ENCODE results near the gene SLC22A1.

The SLC22A1 gene

DNA sequence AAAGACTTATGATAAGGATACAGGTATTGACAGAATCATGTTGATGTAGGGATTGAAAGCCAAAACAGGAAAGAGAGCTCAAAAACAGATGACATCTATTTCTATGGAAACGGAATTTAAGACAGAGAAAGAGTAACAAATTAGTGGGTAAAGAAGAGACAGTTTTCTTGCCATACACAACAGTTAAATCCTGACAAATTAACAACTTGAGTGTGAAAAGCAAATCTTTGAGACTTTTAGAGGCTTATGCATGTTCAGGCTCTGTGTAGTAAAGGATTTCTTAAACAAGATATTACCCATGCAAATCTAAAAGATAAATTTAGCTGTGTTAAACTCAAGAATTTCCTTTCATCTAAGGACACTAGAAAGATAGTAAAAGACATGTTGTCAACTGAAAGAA lies 68.5 kb downstream of the SLC22A1 start:
- ChIA-PET CTCF (interaction anchor here (0.6 kb wide), 2 partner anchors 106 to 246 kb away, joined by 3 read pairs; no protein-coding TSS in a partner anchor), POLR2A (no interaction called here)
- no peaks in the 10 kb centered on the region for H3K4me1 ChIP-seq (ENCODE audit: control insufficient read depth, insufficient read depth, low read length)
- TF ChIP-seq, protein P1, sequence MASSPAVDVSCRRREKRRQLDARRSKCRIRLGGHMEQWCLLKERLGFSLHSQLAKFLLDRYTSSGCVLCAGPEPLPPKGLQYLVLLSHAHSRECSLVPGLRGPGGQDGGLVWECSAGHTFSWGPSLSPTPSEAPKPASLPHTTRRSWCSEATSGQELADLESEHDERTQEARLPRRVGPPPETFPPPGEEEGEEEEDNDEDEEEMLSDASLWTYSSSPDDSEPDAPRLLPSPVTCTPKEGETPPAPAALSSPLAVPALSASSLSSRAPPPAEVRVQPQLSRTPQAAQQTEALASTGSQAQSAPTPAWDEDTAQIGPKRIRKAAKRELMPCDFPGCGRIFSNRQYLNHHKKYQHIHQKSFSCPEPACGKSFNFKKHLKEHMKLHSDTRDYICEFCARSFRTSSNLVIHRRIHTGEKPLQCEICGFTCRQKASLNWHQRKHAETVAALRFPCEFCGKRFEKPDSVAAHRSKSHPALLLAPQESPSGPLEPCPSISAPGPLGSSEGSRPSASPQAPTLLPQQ (tag by site-specific recombination; IDR thresholded peaks at IDR 0.05): no peak
- TF ChIP-seq, protein P2, sequence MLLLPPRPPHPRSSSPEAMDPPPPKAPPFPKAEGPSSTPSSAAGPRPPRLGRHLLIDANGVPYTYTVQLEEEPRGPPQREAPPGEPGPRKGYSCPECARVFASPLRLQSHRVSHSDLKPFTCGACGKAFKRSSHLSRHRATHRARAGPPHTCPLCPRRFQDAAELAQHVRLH (tag by site-specific recombination; IDR thresholded peaks at IDR 0.05): no peak
- TF ChIP-seq ZNF311 (tag by site-specific recombination; IDR thresholded peaks at IDR 0.05; ENCODE audit: borderline replicate concordance) (no peak), OVOL3 (tag by site-specific recombination; IDR thresholded peaks at IDR 0.05) (no peak)
- H3K9me3 ChIP-seq (ENCODE audit: control insufficient read depth, insufficient read depth, low read depth, low read length): no peaks in the 10 kb centered on the region
- no peak overlapping the region for H3K4me3 ChIP-seq (ENCODE audit: low read depth, low read length)
- H3K27ac ChIP-seq (ENCODE audit: extremely low read depth, low read depth, low read length): no peak overlapping the region
- no peaks in the 10 kb centered on the region for H3K36me3 ChIP-seq (ENCODE audit: control insufficient read depth in 2 of 2, insufficient read depth in 1 of 2, low read length in 2 of 2)

DNA sequence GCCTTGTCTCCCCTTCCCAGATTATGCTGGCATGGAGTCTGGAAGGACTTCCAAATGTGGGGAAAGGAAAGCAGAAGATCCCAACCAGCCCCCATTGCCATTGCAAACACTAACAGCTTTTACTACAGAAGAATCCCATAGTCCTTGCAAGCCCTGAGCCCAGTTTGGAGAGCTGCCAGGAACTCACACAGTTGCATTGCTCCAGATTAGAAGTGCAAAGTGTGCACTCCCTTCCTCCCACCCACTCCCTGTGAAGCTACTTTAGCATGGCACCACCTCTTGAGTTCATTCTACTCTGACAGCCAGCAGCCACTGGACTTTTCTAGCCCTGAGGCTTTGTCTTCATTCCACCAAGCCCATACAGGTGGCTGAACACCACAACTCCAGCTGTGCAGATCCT lies 69.4 kb downstream of the SLC22A1 start:
- TF ChIP-seq, protein P3, sequence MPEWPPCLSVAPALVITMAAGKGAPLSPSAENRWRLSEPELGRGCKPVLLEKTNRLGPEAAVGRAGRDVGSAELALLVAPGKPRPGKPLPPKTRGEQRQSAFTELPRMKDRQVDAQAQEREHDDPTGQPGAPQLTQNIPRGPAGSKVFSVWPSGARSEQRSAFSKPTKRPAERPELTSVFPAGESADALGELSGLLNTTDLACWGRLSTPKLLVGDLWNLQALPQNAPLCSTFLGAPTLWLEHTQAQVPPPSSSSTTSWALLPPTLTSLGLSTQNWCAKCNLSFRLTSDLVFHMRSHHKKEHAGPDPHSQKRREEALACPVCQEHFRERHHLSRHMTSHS (tag by site-specific recombination; IDR thresholded peaks at IDR 0.05): no peak
- TF ChIP-seq ZNF621 (tag by site-specific recombination; IDR thresholded peaks at IDR 0.05) (no peak), ZBTB8A (tag by site-specific recombination; IDR thresholded peaks at IDR 0.05) (no peak), ZNF302 (tag by site-specific recombination; IDR thresholded peaks at IDR 0.05; ENCODE audit: low read depth) (no peak), ZNF433 (tag by site-specific recombination; IDR thresholded peaks at IDR 0.05; ENCODE audit: low read depth) (no peak), ZNF132 (tag by site-specific recombination; IDR thresholded peaks at IDR 0.05; ENCODE audit: borderline replicate concordance) (no peak), RBAK (tag by site-specific recombination; IDR thresholded peaks at IDR 0.05) (no peak), ZIC2 (tag by site-specific recombination; IDR thresholded peaks at IDR 0.05) (no peak), ZNF837 (tag by site-specific recombination; IDR thresholded peaks at IDR 0.05) (no peak), BCL11B (tag by site-specific recombination; IDR thresholded peaks at IDR 0.05; ENCODE audit: low read depth) (no peak), ZNF701 (tag by site-specific recombination; IDR thresholded peaks at IDR 0.05) (no peak), ZNF394 (tag by site-specific recombination; IDR thresholded peaks at IDR 0.05; ENCODE audit: borderline replicate concordance) (no peak), KLF1 (tag by site-specific recombination; IDR thresholded peaks at IDR 0.05) (no peak), MEIS1 (CRISPR knock-in tag; IDR thresholded peaks at IDR 0.05; ENCODE audit: borderline replicate concordance) (no peak), ZNF571 (tag by site-specific recombination; IDR thresholded peaks at IDR 0.05) (no peak), ZNF24 (tag by site-specific recombination; IDR thresholded peaks at IDR 0.05) (no peak)
- TF ChIP-seq, protein P4, sequence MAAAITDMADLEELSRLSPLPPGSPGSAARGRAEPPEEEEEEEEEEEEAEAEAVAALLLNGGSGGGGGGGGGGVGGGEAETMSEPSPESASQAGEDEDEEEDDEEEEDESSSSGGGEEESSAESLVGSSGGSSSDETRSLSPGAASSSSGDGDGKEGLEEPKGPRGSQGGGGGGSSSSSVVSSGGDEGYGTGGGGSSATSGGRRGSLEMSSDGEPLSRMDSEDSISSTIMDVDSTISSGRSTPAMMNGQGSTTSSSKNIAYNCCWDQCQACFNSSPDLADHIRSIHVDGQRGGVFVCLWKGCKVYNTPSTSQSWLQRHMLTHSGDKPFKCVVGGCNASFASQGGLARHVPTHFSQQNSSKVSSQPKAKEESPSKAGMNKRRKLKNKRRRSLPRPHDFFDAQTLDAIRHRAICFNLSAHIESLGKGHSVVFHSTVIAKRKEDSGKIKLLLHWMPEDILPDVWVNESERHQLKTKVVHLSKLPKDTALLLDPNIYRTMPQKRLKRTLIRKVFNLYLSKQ (tag by site-specific recombination; IDR thresholded peaks at IDR 0.05; ENCODE audit: borderline replicate concordance): no peak
- TF ChIP-seq, protein P5, sequence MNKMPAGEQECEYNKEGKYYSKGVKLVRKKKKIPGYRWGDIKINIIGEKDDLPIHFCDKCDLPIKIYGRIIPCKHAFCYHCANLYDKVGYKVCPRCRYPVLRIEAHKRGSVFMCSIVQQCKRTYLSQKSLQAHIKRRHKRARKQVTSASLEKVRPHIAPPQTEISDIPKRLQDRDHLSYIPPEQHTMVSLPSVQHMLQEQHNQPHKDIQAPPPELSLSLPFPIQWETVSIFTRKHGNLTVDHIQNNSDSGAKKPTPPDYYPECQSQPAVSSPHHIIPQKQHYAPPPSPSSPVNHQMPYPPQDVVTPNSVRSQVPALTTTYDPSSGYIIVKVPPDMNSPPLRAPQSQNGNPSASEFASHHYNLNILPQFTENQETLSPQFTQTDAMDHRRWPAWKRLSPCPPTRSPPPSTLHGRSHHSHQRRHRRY (tag by site-specific recombination; IDR thresholded peaks at IDR 0.05): no peak
- TF ChIP-seq, protein P6, sequence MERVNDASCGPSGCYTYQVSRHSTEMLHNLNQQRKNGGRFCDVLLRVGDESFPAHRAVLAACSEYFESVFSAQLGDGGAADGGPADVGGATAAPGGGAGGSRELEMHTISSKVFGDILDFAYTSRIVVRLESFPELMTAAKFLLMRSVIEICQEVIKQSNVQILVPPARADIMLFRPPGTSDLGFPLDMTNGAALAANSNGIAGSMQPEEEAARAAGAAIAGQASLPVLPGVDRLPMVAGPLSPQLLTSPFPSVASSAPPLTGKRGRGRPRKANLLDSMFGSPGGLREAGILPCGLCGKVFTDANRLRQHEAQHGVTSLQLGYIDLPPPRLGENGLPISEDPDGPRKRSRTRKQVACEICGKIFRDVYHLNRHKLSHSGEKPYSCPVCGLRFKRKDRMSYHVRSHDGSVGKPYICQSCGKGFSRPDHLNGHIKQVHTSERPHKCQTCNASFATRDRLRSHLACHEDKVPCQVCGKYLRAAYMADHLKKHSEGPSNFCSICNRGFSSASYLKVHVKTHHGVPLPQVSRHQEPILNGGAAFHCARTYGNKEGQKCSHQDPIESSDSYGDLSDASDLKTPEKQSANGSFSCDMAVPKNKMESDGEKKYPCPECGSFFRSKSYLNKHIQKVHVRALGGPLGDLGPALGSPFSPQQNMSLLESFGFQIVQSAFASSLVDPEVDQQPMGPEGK (tag by site-specific recombination; IDR thresholded peaks at IDR 0.05): no peak
- TF ChIP-seq, protein P7, sequence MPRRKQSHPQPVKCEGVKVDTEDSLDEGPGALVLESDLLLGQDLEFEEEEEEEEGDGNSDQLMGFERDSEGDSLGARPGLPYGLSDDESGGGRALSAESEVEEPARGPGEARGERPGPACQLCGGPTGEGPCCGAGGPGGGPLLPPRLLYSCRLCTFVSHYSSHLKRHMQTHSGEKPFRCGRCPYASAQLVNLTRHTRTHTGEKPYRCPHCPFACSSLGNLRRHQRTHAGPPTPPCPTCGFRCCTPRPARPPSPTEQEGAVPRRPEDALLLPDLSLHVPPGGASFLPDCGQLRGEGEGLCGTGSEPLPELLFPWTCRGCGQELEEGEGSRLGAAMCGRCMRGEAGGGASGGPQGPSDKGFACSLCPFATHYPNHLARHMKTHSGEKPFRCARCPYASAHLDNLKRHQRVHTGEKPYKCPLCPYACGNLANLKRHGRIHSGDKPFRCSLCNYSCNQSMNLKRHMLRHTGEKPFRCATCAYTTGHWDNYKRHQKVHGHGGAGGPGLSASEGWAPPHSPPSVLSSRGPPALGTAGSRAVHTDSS (tag by site-specific recombination; IDR thresholded peaks at IDR 0.05): no peak
- ChIA-PET CTCF (interaction anchor here (0.6 kb wide), 1 partner anchor 245 kb away, joined by 3 read pairs; no protein-coding TSS in a partner anchor), POLR2A (no interaction called here)
- Histone ChIP-seq H3K36me3 (ENCODE audit: control insufficient read depth in 2 of 2, insufficient read depth in 1 of 2, low read length in 2 of 2) (no peaks in the 10 kb centered on the region), H3K27ac (ENCODE audit: extremely low read depth, low read depth, low read length) (no peak overlapping the region), H3K4me3 (ENCODE audit: low read depth, low read length) (no peak overlapping the region), H3K4me1 (ENCODE audit: control insufficient read depth, insufficient read depth, low read length) (no peaks in the 10 kb centered on the region), H3K9me3 (ENCODE audit: control insufficient read depth, insufficient read depth, low read depth, low read length) (no peaks in the 10 kb centered on the region)
